Activated CD4-positive, alpha-beta memory T cell treated with anti-CD3 and anti-CD28 coated beads for 36 hours (primary cell): ENCODE measurements around the gene ABI3. TPM values are rescaled to one million over a fixed set of nuclear protein-coding genes. Genes with fewer than 3 reads are reported as not detected.

Experiments
- CTCF ChIA-PET: fragments of 350-600 bp; sonication (Branson Sonifier 250); formaldehyde crosslinking; loops from one replicate; lab custom pipeline; 2021; ENCODE audit warnings: antibody characterized with exemption, inconsistent platforms; lab: Charles Lee
- POLR2A ChIA-PET: fragments of 350-600 bp; sonication (Branson Sonifier 250); formaldehyde crosslinking; loops from one replicate; lab custom pipeline; 2021; ENCODE audit warnings: antibody characterized with exemption; lab: Charles Lee
- DNase-seq: peaks from one replicate; pipeline ENCODE4 v3.0.0-alpha.2; 2020
- H3K27ac Mint-ChIP-seq: one replicate; pipeline ENCODE4 v1.8.0; 2021; ENCODE audit warnings: mixed read lengths
- H3K27me3 Mint-ChIP-seq: one replicate; pipeline ENCODE4 v1.8.0; 2021; ENCODE audit warnings: mixed read lengths
- H3K36me3 Mint-ChIP-seq: one replicate; pipeline ENCODE4 v1.8.0; 2021; ENCODE audit warnings: mixed read lengths
- H3K4me1 Mint-ChIP-seq: one replicate; pipeline ENCODE4 v1.8.0; 2021; ENCODE audit warnings: low read depth, mixed read lengths
- H3K4me3 Mint-ChIP-seq: one replicate; pipeline ENCODE4 v1.8.0; 2021; ENCODE audit warnings: mild to moderate bottlenecking, mixed read lengths
- H3K9me3 Mint-ChIP-seq: one replicate; pipeline ENCODE4 v1.8.0; 2021; ENCODE audit warnings: mixed read lengths
- intact Hi-C: fragments of 100-400 bp; cut with micrococcal nuclease; formaldehyde crosslinking; loops from one replicate; pipeline ENCODE4 v1.15.1; 2023
- total RNA-seq, 2 experiments: library from RNA; stranded (reverse); gene quantifications; one replicate each; pipeline ENCODE4 v1.2.3, GENCODE V29; 2021

ABI3 gene
- total RNA-seq, 2 experiments from 2014 or later, result 19.7 to 19.8 TPM

DNA sequence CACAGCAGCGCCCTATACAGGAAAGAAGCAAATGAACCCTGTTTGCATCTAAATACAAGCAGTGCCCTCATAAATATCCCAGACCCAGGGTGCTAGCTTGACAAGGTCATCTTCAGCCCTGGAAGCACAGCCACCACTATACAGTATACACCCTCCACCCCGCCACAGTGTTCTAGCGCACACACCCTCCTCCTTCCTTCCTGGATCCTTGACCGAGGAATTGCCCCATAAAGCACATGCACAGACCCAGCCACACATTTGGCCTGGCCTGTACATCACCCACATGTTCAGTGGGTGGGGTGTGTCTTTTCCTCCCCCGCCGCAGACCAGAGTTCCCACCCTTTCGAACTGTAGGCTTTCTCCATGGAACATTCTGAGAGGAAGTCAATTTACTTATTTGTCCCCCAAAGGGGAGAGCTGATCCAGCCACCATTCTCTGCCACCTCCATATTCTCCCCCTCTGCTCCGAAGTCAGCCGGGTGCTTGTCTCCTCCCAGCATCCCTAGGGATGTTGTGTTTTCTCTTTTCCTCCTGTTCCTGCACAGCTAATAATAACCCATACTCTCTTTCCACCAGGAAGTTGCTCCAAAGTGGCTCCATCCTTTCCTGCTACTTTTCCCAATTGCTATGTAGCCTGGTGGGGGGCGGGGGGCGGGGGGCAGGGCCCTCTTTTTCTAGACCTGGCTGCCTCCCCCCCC is 6.6 kb downstream of the ABI3 start:
- intact Hi-C loops, result no loop called here
- H3K4me1 Mint-ChIP-seq, result peaks cover 69% of the 10 kb centered on the region
- CTCF ChIA-PET, result interaction anchor here (0.9 to 5.2 kb wide), 2 partner anchors 10 to 37 kb away, joined by 3 to 32 read pairs; no protein-coding TSS in a partner anchor
- DNase-seq, result no peak
- peak overlapping the region; percentile 47 for H3K27ac Mint-ChIP-seq
- peaks cover 33% of the 10 kb centered on the region for H3K36me3 Mint-ChIP-seq
- H3K27me3 Mint-ChIP-seq, result no peaks in the 10 kb centered on the region
- H3K4me3 Mint-ChIP-seq, result no peak overlapping the region
- POLR2A ChIA-PET, result interaction anchor here (1.0 to 1.3 kb wide), 2 partner anchors 8 to 22 kb away, joined by 3 read pairs; no protein-coding TSS in a partner anchor
- H3K9me3 Mint-ChIP-seq, result no peaks in the 10 kb centered on the region

DNA sequence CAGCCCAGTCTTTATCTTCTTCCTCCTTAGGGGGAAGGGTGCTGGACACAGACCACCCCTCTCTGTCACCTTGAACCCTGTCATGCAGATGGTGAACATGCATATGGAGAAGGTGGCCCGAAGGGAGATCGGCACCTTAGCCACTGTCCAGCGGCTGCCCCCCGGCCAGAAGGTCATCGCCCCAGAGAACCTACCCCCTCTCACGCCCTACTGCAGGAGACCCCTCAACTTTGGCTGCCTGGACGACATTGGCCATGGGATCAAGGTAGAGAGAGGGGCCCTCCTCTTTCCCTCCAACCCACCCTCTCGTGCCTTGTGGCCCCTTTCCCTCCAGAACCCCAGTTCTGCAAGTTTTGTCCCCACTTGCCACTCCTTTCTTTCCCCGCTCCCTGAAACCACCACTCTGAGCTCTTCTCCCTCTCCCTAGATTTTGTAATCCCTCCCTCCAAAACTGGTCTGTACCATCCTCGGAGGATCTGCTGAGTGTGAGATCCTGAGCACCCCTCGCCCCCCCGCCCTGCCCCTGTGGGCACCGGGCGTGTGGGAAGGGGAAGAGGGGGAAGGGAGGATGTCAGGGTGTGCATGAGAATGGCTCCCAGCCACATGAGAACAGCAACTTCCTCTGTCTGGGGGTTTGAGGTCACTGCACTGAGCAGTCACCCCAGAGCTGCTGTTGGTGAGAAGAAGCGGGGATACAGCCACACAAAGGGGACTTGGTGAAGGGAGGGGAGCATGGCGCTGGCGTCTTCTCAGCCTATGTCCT is 7.3 kb downstream of the ABI3 start:
- no peaks in the 10 kb centered on the region for H3K27me3 Mint-ChIP-seq
- intact Hi-C loops, result loop anchor here (1.0 to 2.0 kb wide), 2 partner anchors 8 to 25 kb away; partner anchors contain the start of genes ABI3 and GNGT2
- H3K4me1 Mint-ChIP-seq, result peaks cover 62% of the 10 kb centered on the region
- CTCF ChIA-PET, result interaction anchor here (0.9 to 5.2 kb wide), 2 partner anchors 9 to 37 kb away, joined by 3 to 32 read pairs; no protein-coding TSS in a partner anchor
- peak overlapping the region; percentile 79 for H3K27ac Mint-ChIP-seq
- H3K36me3 Mint-ChIP-seq, result peaks cover 37% of the 10 kb centered on the region
- peak overlapping the region; percentile 49 for H3K4me3 Mint-ChIP-seq
- no peaks in the 10 kb centered on the region for H3K9me3 Mint-ChIP-seq
- peak; percentile 72 for DNase-seq
- POLR2A ChIA-PET, result interaction anchor here (1.0 to 1.8 kb wide), 2 partner anchors 8 to 25 kb away, joined by 3 to 7 read pairs; no protein-coding TSS in a partner anchor

DNA sequence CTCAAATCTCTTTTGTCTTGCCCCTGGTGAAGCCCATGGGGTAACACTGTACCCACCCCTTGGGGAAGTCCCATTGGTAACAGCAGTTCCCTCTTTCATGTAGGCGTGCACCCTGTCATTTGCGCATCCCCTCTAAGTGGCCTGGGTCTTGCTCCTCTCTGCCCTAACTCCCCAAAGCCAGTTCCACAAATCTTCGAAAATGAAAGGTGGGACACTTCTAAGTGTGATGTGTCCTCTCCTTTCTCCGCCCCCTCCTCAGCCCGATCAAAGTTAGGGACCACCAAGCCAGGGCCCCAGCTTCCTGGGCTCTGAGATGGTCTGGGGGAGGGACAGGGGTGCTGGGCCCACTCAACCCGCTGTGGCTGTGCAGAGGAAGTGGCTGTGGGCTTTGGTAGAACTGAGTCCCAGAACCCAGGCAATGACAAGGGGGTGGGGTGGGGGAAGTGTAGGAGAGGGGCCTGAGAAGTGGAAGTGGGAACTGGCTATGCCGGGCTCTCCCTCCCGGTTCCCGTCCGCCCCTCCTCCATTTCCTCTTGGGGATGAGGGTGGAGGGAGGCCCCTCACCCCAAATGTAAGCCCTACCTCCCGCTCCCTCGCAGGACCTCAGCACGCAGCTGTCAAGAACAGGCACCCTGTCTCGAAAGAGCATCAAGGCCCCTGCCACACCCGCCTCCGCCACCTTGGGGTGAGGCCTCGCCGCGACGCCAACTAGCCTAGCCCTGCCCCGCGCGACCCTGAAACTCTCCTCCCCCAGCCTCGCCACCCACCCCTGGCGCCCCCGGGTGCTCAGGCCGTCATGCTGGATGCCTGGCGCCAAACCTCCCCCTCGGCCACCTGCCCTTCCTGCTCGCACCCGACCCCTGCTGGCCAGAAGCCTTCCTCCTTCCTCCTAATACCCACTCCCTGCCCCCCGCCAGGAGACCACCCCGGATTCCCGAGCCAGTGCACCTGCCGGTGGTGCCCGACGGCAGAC is 8.7 kb downstream of the ABI3 start:
- Mint-ChIP-seq H3K4me3 (no peak overlapping the region), H3K9me3 (no peaks in the 10 kb centered on the region), H3K36me3 (peaks cover 36% of the 10 kb centered on the region), H3K4me1 (peaks cover 61% of the 10 kb centered on the region), H3K27ac (peak overlapping the region; percentile 44), H3K27me3 (peaks cover 6% of the 10 kb centered on the region)
- CTCF ChIA-PET, result interaction anchor here (0.7 to 5.2 kb wide), 3 partner anchors 8 to 89 kb away, joined by 3 to 32 read pairs (median 4); no protein-coding TSS in a partner anchor
- intact Hi-C loops, result loop anchor here (1.0 to 2.0 kb wide), 2 partner anchors 9 to 26 kb away; partner anchors contain the start of genes ABI3 and GNGT2
- POLR2A ChIA-PET, result interaction anchor here (1.8 kb wide), 1 partner anchor 27 kb away, joined by 7 read pairs; no protein-coding TSS in a partner anchor
- DNase-seq, result peak; percentile 51

DNA sequence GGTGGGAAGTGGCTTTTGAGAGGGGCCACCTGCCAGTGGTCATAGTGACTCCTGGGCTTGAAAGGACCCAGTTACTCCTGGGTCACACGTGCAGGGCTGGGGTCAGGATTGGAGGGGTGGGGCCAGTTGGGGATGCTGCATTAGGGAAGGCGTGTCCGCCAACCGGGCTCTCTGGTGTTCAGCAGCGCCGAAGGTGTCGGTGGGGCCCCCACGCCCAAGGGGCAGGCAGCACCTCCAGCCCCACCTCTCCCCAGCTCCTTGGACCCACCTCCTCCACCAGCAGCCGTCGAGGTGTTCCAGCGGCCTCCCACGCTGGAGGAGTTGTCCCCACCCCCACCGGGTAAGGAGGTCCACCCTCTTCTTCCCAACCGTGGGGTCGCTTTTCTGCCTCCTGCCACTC is 9.5 kb downstream of the ABI3 start:
- CTCF ChIA-PET, result interaction anchor here (1.0 kb wide), 1 partner anchor 10 kb away, joined by 3 read pairs; the partner anchor contains the start of gene PHOSPHO1
- no peak overlapping the region for H3K4me3 Mint-ChIP-seq
- H3K9me3 Mint-ChIP-seq, result no peaks in the 10 kb centered on the region
- H3K27me3 Mint-ChIP-seq, result peaks cover 8% of the 10 kb centered on the region
- no peak overlapping the region for H3K27ac Mint-ChIP-seq
- peaks cover 36% of the 10 kb centered on the region for H3K36me3 Mint-ChIP-seq
- peaks cover 59% of the 10 kb centered on the region for H3K4me1 Mint-ChIP-seq
- intact Hi-C loops, result loop anchor here (2.0 kb wide), 1 partner anchor 27 kb away; no protein-coding TSS in a partner anchor
- POLR2A ChIA-PET, result interaction anchor here (1.8 kb wide), 1 partner anchor 28 kb away, joined by 7 read pairs; no protein-coding TSS in a partner anchor
- DNase-seq, result no peak

DNA sequence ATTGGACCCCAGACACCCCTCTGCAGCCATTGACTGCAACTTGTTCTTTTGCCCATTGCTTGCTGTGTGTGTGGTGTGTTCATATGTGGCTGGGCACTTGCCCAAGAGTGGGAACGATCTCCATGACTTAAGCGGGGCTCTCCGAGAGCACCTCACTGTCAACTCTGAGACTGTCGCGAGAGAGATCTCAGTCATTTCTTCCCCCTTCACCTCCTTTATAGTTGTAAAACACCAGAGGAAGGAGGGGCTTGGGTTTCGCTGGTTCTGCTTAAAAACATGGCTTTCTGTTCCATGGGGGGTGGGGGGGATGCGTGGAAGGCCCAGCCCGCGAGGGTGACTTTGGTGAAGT is 12.6 kb downstream of the ABI3 start:
- POLR2A ChIA-PET, result no interaction called here
- H3K27ac Mint-ChIP-seq, result no peak overlapping the region
- H3K27me3 Mint-ChIP-seq, result peaks cover 19% of the 10 kb centered on the region
- DNase-seq, result no peak
- H3K36me3 Mint-ChIP-seq, result peaks cover 22% of the 10 kb centered on the region
- H3K9me3 Mint-ChIP-seq, result no peaks in the 10 kb centered on the region
- peaks cover 33% of the 10 kb centered on the region for H3K4me1 Mint-ChIP-seq
- intact Hi-C loops, result no loop called here
- H3K4me3 Mint-ChIP-seq, result no peak overlapping the region
- CTCF ChIA-PET, result interaction anchor here (1.0 to 2.6 kb wide), 5 partner anchors 10 to 42 kb away, joined by 4 to 20 read pairs (median 8); partner anchors contain the start of genes ABI3 and GNGT2

DNA sequence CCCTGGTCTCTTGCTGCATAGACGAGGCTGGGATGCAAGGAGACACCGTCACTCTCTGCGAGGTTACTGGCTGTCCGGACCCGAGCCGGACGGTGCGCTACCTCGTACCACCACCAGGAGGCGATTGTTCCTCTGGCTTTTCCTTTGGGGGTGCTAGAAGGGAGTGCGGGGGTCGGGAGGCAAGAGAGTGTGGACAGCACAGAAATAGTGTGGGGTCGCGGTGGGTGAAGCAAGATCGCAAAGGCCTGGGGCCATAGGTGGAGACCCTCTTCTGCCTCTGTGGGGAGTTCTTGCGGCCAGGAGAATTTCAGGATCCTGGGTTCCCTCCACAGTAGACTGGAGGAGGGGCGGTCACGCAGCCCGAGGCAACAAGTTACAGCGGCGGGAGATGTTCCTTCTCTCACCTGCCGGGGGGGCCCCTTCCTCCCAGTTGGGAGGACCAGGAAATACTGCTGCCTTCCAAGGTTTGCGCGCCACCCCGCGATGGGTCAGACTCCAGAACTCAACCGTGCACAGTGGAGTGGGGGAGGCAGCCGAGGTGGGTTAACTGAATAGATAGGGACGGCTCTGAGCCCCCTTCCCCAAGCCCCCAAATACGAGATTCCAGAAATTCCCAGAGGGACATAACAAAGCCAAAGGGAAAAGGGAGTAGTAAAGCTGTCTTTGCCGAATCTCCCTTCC is 13.2 kb downstream of the ABI3 start:
- DNase-seq, result peak; percentile 80
- intact Hi-C loops, result no loop called here
- CTCF ChIA-PET, result interaction anchor here (0.7 to 8.7 kb wide), 5 partner anchors 8 to 164 kb away, joined by 3 to 187 read pairs (median 3); no protein-coding TSS in a partner anchor
- POLR2A ChIA-PET, result no interaction called here
- Mint-ChIP-seq H3K27me3 (peaks cover 19% of the 10 kb centered on the region), H3K36me3 (peaks cover 18% of the 10 kb centered on the region), H3K9me3 (no peaks in the 10 kb centered on the region), H3K27ac (no peak overlapping the region), H3K4me1 (peaks cover 28% of the 10 kb centered on the region), H3K4me3 (peak overlapping the region; percentile 49)

DNA sequence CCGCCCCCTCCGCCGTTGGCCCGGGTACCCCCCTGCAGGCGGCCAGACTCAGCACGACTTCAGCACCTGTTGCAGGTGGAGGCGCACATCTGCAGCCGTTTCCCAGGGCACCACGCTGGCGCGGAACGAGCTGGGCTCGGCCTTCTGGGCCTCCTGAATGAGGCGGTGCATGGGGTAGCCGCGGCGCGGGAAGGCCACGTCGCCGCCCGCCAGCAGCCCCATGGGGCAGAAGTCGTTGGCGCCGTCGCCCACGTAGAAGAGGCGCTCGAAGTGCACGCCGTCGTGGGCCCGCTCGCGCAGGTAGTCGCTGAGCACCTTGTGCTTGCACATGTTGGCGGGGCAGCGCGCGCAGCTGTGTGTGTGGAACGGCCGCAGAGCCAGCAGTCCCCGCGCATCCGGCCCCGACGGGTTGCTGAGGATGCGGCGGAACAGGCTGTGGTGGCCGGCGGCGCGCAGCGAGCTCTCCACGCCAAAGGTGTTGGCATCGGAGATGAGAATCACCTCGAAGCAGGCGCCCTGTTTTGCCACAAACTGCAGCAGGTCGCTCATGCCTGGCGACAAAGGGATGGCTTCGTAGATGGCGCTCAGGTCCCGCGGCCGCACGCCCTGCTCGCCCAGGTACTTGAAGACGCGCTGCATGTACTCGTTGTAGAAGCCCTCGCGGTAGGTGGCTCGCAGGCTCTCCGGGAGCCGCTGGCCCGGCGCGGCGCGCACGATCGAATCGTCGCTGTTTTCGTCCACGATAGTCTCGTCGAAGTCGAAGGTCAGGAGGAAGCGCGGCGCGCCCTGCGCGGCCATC is 13.9 kb downstream of the ABI3 start:
- H3K4me3 Mint-ChIP-seq, result peak overlapping the region; percentile 49
- CTCF ChIA-PET, result interaction anchor here (0.7 to 8.7 kb wide), 7 partner anchors 9 to 164 kb away, joined by 3 to 187 read pairs (median 3); partner anchors contain the start of genes ABI3 and GNGT2
- POLR2A ChIA-PET, result no interaction called here
- H3K27me3 Mint-ChIP-seq, result peaks cover 24% of the 10 kb centered on the region
- intact Hi-C loops, result no loop called here
- DNase-seq, result peak; percentile 65
- H3K36me3 Mint-ChIP-seq, result peaks cover 15% of the 10 kb centered on the region
- no peaks in the 10 kb centered on the region for H3K9me3 Mint-ChIP-seq
- no peak overlapping the region for H3K27ac Mint-ChIP-seq
- H3K4me1 Mint-ChIP-seq, result peaks cover 21% of the 10 kb centered on the region

DNA sequence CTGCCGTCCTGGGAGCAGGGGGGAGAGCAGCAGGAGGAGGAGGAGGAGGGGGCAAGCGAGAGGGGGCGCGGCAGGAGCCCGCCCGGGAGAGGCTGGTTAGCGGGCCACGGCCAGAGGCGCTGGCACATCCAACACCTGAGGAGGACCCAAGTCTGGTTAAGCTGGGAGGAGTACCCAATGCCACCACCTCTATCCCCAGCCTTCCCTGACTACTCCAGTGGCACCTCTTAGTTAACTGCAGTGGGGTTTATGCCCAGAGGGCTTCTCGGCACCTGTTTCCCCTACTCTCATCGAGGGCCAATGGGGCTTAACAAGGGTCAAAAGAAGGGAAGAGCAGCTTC is 14.5 kb downstream of the ABI3 start:
- H3K4me1 Mint-ChIP-seq, result peaks cover 22% of the 10 kb centered on the region
- H3K36me3 Mint-ChIP-seq, result peaks cover 13% of the 10 kb centered on the region
- H3K4me3 Mint-ChIP-seq, result peak overlapping the region; percentile 49
- H3K9me3 Mint-ChIP-seq, result no peaks in the 10 kb centered on the region
- peaks cover 27% of the 10 kb centered on the region for H3K27me3 Mint-ChIP-seq
- intact Hi-C loops, result no loop called here
- CTCF ChIA-PET, result interaction anchor here (0.8 to 8.7 kb wide), 5 partner anchors 10 to 45 kb away, joined by 3 to 187 read pairs (median 3); partner anchors contain the start of genes ABI3 and GNGT2
- POLR2A ChIA-PET, result interaction anchor here (0.6 kb wide), 1 partner anchor 32 kb away, joined by 3 read pairs; no protein-coding TSS in a partner anchor
- no peak overlapping the region for H3K27ac Mint-ChIP-seq
- no peak for DNase-seq

DNA sequence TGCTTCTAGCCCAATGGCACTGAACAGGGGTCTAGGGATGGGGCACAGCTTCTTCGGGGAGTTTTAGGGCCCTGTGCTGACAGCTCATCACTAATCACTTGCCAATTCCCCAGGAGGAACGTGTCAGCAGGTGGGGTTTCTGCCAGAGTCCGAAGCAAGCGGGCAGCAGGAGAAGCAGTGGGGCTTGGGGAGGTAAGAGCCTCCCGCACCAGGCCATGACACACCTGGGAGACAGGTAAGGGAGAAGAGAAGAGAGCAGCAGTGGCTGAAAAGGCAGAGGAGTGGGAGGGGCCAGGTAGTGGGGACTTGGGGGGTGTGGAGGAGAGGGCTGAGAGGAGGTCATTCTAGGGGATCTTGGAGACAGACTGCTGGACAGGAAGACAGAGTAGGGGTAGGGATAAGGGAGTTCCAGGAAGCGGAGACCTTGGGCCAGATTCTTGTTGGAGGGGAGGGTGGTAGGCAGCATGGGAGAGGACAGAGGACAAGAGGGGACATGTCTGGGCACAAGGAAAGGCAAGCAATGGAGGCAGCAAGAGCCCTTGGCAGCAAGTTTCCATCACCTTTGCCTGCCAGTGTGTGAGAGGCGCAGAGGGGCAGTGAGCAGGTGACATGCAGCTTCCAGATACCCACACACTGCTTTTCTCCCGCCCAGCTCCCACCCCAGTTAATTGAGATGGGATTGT is 15.2 kb downstream of the ABI3 start:
- peaks cover 27% of the 10 kb centered on the region for H3K27me3 Mint-ChIP-seq
- H3K36me3 Mint-ChIP-seq, result peaks cover 10% of the 10 kb centered on the region
- H3K27ac Mint-ChIP-seq, result no peak overlapping the region
- no peak for DNase-seq
- no peaks in the 10 kb centered on the region for H3K9me3 Mint-ChIP-seq
- CTCF ChIA-PET, result interaction anchor here (0.6 to 8.7 kb wide), 11 partner anchors 9 to 501 kb away, joined by 3 to 187 read pairs (median 8); partner anchors contain the start of genes ABI3 and GNGT2
- peaks cover 20% of the 10 kb centered on the region for H3K4me1 Mint-ChIP-seq
- POLR2A ChIA-PET, result interaction anchor here (0.6 to 1.1 kb wide), 2 partner anchors 29 to 32 kb away, joined by 3 read pairs; no protein-coding TSS in a partner anchor
- H3K4me3 Mint-ChIP-seq, result no peak overlapping the region
- intact Hi-C loops, result loop anchor here (2.0 kb wide), 1 partner anchor 169 kb away; no protein-coding TSS in a partner anchor
